ENCODE results near the gene FBXL20.

GRCh38 chr17:39219647-39220154 lies 181.7 kb downstream of the FBXL20 start:
- TF ChIP-seq, protein P1, sequence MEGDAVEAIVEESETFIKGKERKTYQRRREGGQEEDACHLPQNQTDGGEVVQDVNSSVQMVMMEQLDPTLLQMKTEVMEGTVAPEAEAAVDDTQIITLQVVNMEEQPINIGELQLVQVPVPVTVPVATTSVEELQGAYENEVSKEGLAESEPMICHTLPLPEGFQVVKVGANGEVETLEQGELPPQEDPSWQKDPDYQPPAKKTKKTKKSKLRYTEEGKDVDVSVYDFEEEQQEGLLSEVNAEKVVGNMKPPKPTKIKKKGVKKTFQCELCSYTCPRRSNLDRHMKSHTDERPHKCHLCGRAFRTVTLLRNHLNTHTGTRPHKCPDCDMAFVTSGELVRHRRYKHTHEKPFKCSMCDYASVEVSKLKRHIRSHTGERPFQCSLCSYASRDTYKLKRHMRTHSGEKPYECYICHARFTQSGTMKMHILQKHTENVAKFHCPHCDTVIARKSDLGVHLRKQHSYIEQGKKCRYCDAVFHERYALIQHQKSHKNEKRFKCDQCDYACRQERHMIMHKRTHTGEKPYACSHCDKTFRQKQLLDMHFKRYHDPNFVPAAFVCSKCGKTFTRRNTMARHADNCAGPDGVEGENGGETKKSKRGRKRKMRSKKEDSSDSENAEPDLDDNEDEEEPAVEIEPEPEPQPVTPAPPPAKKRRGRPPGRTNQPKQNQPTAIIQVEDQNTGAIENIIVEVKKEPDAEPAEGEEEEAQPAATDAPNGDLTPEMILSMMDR (IDR thresholded peaks at IDR 0.05; ENCODE audit: extremely low read depth in 1 of 2, insufficient read depth in 1 of 2, low read depth in 1 of 2, low read length in 2 of 2): no peak
- no peak for TF ChIP-seq POLR2AphosphoS5 (IDR thresholded peaks at IDR 0.05; ENCODE audit: insufficient read depth, low read depth, low read length)
- TF ChIP-seq EZH2 (IDR thresholded peaks at IDR 0.05; ENCODE audit: borderline replicate concordance, low read depth, low read length, severe bottlenecking): no peak
- TF ChIP-seq POLR2A (IDR thresholded peaks at IDR 0.05; ENCODE audit: low read depth, low read length): no peak
- TF ChIP-seq MYC (IDR thresholded peaks at IDR 0.05; ENCODE audit: low read depth, low read length): no peak
- TF ChIP-seq JUN (IDR thresholded peaks at IDR 0.05; ENCODE audit: borderline replicate concordance, insufficient read depth, insufficient read length, low read depth): no peak

All from endothelial cell of umbilical vein (primary cell).